Glomerular endothelial cell (primary cell): Measurements from ENCODE around the gene CLDN15. TPM values are rescaled to one million over a fixed set of nuclear protein-coding genes. Genes with fewer than 3 reads are reported as not detected.
A peak's percentile ranks its signal among the peaks of the same experiment; 100 is the strongest.
"Not testable (repeated sequence)": the region's sequence is repeated elsewhere in the genome, so short reads cannot be mapped to it uniquely, and the experiment has no call there.

Experiments used
- DNase-seq: peaks from one replicate; pipeline ENCODE4 v3.0.0-alpha.2; 2011; ENCODE audit warnings: low read depth, low spot score; ENCODE audit errors: extremely low read depth
- total RNA-seq: library from RNA; depleted of rRNA; stranded (reverse); fragments of >200 nt; gene quantifications from 2 replicates; pipeline ENCODE4 v1.2.3, GENCODE V29; 2015

The CLDN15 gene
- total RNA-seq, 1 donor from 2014 or later, result 6.0 TPM

- DNase-seq, result no peak
Observed at GRCh38 chr7:101223528-101223927, 14.1 kb downstream of the CLDN15 start.

GRCh38 chr7:101222275-101222830 is 15.2 kb downstream of the CLDN15 start:
- DNase-seq, result no peak

GRCh38 chr7:101220295-101220694 is 17.3 kb downstream of the CLDN15 start:
- DNase-seq, result no peak

- DNase-seq, result no peak
Observed at GRCh38 chr7:101218236-101219125, 19.1 kb downstream of the CLDN15 start.

- DNase-seq, result peak; percentile 96
Observed at GRCh38 chr7:101217388-101218235, 20.0 kb downstream of the CLDN15 start, which contains the start of the genes PLOD3 and ZNHIT1. TSS of gene PLOD3 (minus strand) at chr7:101217581. CDS start at chr7:101217274, 307 bp downstream. TSS of gene ZNHIT1 (plus strand) at chr7:101218165. CDS start at chr7:101218196, 31 bp downstream.

- no peak for DNase-seq
Observed at GRCh38 chr7:101216860-101217387, 20.7 kb downstream of the CLDN15 start.

GRCh38 chr7:101216001-101216859 is 21.4 kb downstream of the CLDN15 start:
- no peak for DNase-seq

GRCh38 chr7:101212014-101212413 is 25.6 kb downstream of the CLDN15 start:
- DNase-seq, result no peak

- DNase-seq, result no peak
Observed at GRCh38 chr7:101211501-101211900, 26.1 kb downstream of the CLDN15 start.

- DNase-seq, result no peak
Observed at GRCh38 chr7:101210143-101210542, 27.5 kb downstream of the CLDN15 start.

GRCh38 chr7:101208794-101209193 is 28.8 kb downstream of the CLDN15 start:
- DNase-seq, result no peak

GRCh38 chr7:101207459-101207858 is 30.1 kb downstream of the CLDN15 start:
- no peak for DNase-seq

GRCh38 chr7:101206665-101207042 is 30.9 kb downstream of the CLDN15 start:
- no peak for DNase-seq

- DNase-seq, result no peak
Observed at GRCh38 chr7:101205901-101206664, 31.5 kb downstream of the CLDN15 start.

GRCh38 chr7:101203740-101204738 is 33.6 kb downstream of the CLDN15 start:
- not testable (repeated sequence) for DNase-seq

- DNase-seq, result no peak
Observed at GRCh38 chr7:101202603-101202918, 35.0 kb downstream of the CLDN15 start.

GRCh38 chr7:101201695-101202602 is 35.7 kb downstream of the CLDN15 start:
- DNase-seq, result no peak
